Large intestine (tissue), 3 donors: ENCODE measurements around the gene NOXRED1. TPM values are rescaled to one million over a fixed set of nuclear protein-coding genes. Genes with fewer than 3 reads are reported as not detected.

Experiments used
- DNase-seq, 2 donors: peaks; one replicate each; pipeline versions ENCODE4 v3.0.0 to v3.0.0-alpha.2; 2013
- H3K27ac ChIP-seq: one replicate; pipeline ENCODE4 v1.5.1; 2013; ENCODE audit warnings: low read length
- H3K27me3 ChIP-seq: 2 replicates; pipeline ENCODE4 v1.6.1; 2013; ENCODE audit warnings: low read length; ENCODE audit not compliant: control insufficient read depth, insufficient read depth
- H3K36me3 ChIP-seq: 2 replicates; pipeline ENCODE4 v1.6.1; 2013; ENCODE audit warnings: low read length; ENCODE audit not compliant: control insufficient read depth, insufficient read depth
- H3K4me1 ChIP-seq: one replicate; pipeline ENCODE4 v1.6.1; 2013; ENCODE audit warnings: low read length; ENCODE audit not compliant: control insufficient read depth, insufficient read depth
- H3K4me3 ChIP-seq: one replicate; pipeline ENCODE4 v1.5.1; 2013; ENCODE audit warnings: low read length
- H3K9me3 ChIP-seq: one replicate; pipeline ENCODE4 v1.6.1; 2013; ENCODE audit warnings: mild to moderate bottlenecking, low read depth, low read length, moderate library complexity; ENCODE audit not compliant: control insufficient read depth
- WGBS: methylation state at CpG from one replicate; pipeline ENCODE4 v1.1.5; 2013; ENCODE audit warnings: low lambda C conversion rate; ENCODE audit not compliant: insufficient coverage; 5-methylcytosine and 5-hydroxymethylcytosine counted together
- polyA plus RNA-seq: library from polyadenylated mRNA; unstranded; fragments of 120-200 nt; gene quantifications from one replicate; pipeline ENCODE4 v1.2.1, GENCODE V29; 2013

NOXRED1 gene
- polyA plus RNA-seq, 1 donor, result 0.84 TPM

- no CpG with 5 or more reads among the region's 2 CpGs for WGBS
- Histone ChIP-seq H3K4me1 (no peaks in the 10 kb centered on the region), H3K27ac (no peak overlapping the region), H3K36me3 (peaks cover 34% of the 10 kb centered on the region), H3K27me3 (no peaks in the 10 kb centered on the region), H3K4me3 (no peak overlapping the region), H3K9me3 (no peaks in the 10 kb centered on the region)
- no peak for DNase-seq
These were observed 76.8 kb downstream of the NOXRED1 start for GRCh38 chr14:77346495-77346894.

GRCh38 chr14:77344377-77344996 lies 78.8 kb downstream of the NOXRED1 start:
- Histone ChIP-seq H3K4me1 (no peaks in the 10 kb centered on the region), H3K36me3 (peaks cover 35% of the 10 kb centered on the region), H3K4me3 (no peak overlapping the region), H3K27ac (no peak overlapping the region), H3K9me3 (no peaks in the 10 kb centered on the region), H3K27me3 (no peaks in the 10 kb centered on the region)
- DNase-seq, result no peak
- 100% methylated on average over 2 of the region's 3 CpGs for WGBS

Other genes with a start within 250 kb of the NOXRED1 start
- gene TMEM63C, start 241.7 kb downstream of the NOXRED1 start, polyA plus RNA-seq, result 7.7 TPM
- gene NGB, start 152.3 kb downstream of the NOXRED1 start, polyA plus RNA-seq, result 3.1 TPM
- 17.2 TPM for gene POMT2, start 102.6 kb downstream of the NOXRED1 start, polyA plus RNA-seq
- gene GSTZ1, start 102.5 kb downstream of the NOXRED1 start, polyA plus RNA-seq, result 28.8 TPM
- 14.7 TPM for gene TMED8, start 46.4 kb downstream of the NOXRED1 start, polyA plus RNA-seq
- gene SAMD15, start 46.1 kb downstream of the NOXRED1 start, polyA plus RNA-seq, result 1.6 TPM
- gene VIPAS39, start 34.1 kb upstream of the NOXRED1 start, polyA plus RNA-seq, result 26.0 TPM
- gene AHSA1, start 34.6 kb upstream of the NOXRED1 start, polyA plus RNA-seq, result 119 TPM
- 0.07 TPM for gene ISM2, start 75.3 kb upstream of the NOXRED1 start, polyA plus RNA-seq
- gene SPTLC2, start 193.1 kb upstream of the NOXRED1 start, polyA plus RNA-seq, result 17.4 TPM